ENCODE measurements around the gene CYBC1. TPM values are rescaled to one million over a fixed set of nuclear protein-coding genes. Genes with fewer than 3 reads are reported as not detected.
A peak's percentile ranks its signal among the peaks of the same experiment; 100 is the strongest.

CYBC1 gene
- total and polyA plus RNA-seq, 4 donors, result 23.2 to 45.6 (median 34.9) TPM

GRCh38 chr17:82437325-82437668 lies 13.3 kb downstream of the CYBC1 start:
- no peak overlapping the region for H3K4me3 ChIP-seq (ENCODE audit: low read depth in 1 of 3, low read length in 3 of 3)
- 93% methylated on average over 18 of the region's 18 CpGs for WGBS
- peaks cover 0 to 9% (median 6%) of the 10 kb centered on the region in 4 donors for H3K36me3 ChIP-seq (ENCODE audit: control insufficient read depth in 4 of 4, insufficient read depth in 3 of 4, low read depth in 1 of 4, low read length in 3 of 4)
- H3K4me1 ChIP-seq (ENCODE audit: control insufficient read depth in 4 of 4, insufficient read depth in 4 of 4, low read length in 3 of 4), result peaks cover 4 to 14% (median 7%) of the 10 kb centered on the region in 4 donors
- no peak overlapping the region for H3K9ac ChIP-seq (ENCODE audit: low read depth in 1 of 2, low read length in 2 of 2)
- TF ChIP-seq YY1 (IDR thresholded peaks at IDR 0.05), result no peak
- TF ChIP-seq JUND (IDR thresholded peaks at IDR 0.05), result no peak
- TF ChIP-seq MAX (IDR thresholded peaks at IDR 0.05), result no peak
- no peak for TF ChIP-seq RAD21 (IDR thresholded peaks at IDR 0.05)
- no peak for TF ChIP-seq RXRA (IDR thresholded peaks at IDR 0.05)
- TF ChIP-seq HNF4G (IDR thresholded peaks at IDR 0.05), result no peak
- TF ChIP-seq TAF1 (conservative IDR thresholded peaks at IDR 0.05), result no peak
- no peak for TF ChIP-seq CTCF (IDR thresholded peaks at IDR 0.05; ENCODE audit: low read depth, low read length, missing input control)
- no peak for TF ChIP-seq ZBTB33 (IDR thresholded peaks at IDR 0.05)
- TF ChIP-seq SP1 (IDR thresholded peaks at IDR 0.05), result no peak
- TF ChIP-seq NR2F2 (IDR thresholded peaks at IDR 0.05), result no peak
- TF ChIP-seq GABPA (IDR thresholded peaks at IDR 0.05 in 1 of 2, conservative IDR thresholded peaks at IDR 0.05 in 1 of 2), result no peak
- no peak for TF ChIP-seq EGR1 (IDR thresholded peaks at IDR 0.05; ENCODE audit: low read depth in 2 of 2)
- no peak overlapping the region for H3K27ac ChIP-seq (ENCODE audit: low read depth in 1 of 2, low read length in 2 of 2)
- H3K27me3 ChIP-seq (ENCODE audit: control insufficient read depth in 4 of 4, insufficient read depth in 4 of 4, low read length in 3 of 4), result no peaks in the 10 kb centered on the region
- H3K9me3 ChIP-seq (ENCODE audit: control insufficient read depth in 4 of 4, low read length in 3 of 4), result no peaks in the 10 kb centered on the region
- DNase-seq (ENCODE audit: low spot score), result no peak

GRCh38 chr17:82436601-82437324 lies 13.8 kb downstream of the CYBC1 start:
- Histone ChIP-seq H3K36me3 (ENCODE audit: control insufficient read depth in 4 of 4, insufficient read depth in 3 of 4, low read depth in 1 of 4, low read length in 3 of 4) (peaks cover 0 to 9% (median 4%) of the 10 kb centered on the region in 4 donors), H3K9me3 (ENCODE audit: control insufficient read depth in 4 of 4, low read length in 3 of 4) (no peaks in the 10 kb centered on the region), H3K9ac (ENCODE audit: low read depth in 1 of 2, low read length in 2 of 2) (no peak overlapping the region), H3K27ac (ENCODE audit: low read depth in 1 of 2, low read length in 2 of 2) (no peak overlapping the region), H3K4me1 (ENCODE audit: control insufficient read depth in 4 of 4, insufficient read depth in 4 of 4, low read length in 3 of 4) (peaks cover 4 to 14% (median 7%) of the 10 kb centered on the region in 4 donors), H3K4me3 (ENCODE audit: low read depth in 1 of 3, low read length in 3 of 3) (no peak overlapping the region), H3K27me3 (ENCODE audit: control insufficient read depth in 4 of 4, insufficient read depth in 4 of 4, low read length in 3 of 4) (no peaks in the 10 kb centered on the region)
- no peak for DNase-seq (ENCODE audit: low spot score)
- WGBS, result 78% methylated on average over 36 of the region's 36 CpGs
- peak in 1 of 2 donors; percentile 24 for TF ChIP-seq RXRA (IDR thresholded peaks at IDR 0.05)
- no peak for TF ChIP-seq FOXA1 (IDR thresholded peaks at IDR 0.05)

All from liver (tissue), 9 donors.